H9 (cell line): ENCODE measurements around the gene AGXT. TPM values are rescaled to one million over a fixed set of nuclear protein-coding genes. Genes with fewer than 3 reads are reported as not detected.

Experiments
- DNase-seq: peaks from one replicate; pipeline ENCODE4 v3.0.0-alpha.2; 2017
- H2AFZ ChIP-seq: one replicate; pipeline ENCODE4 v1.6.1; 2013; ENCODE audit warnings: mild to moderate bottlenecking, low read length, control low read depth, moderate library complexity
- H2AK5ac ChIP-seq: 2 replicates; pipeline ENCODE4 v1.6.1; 2013; ENCODE audit warnings: low read length, control low read depth, mixed read lengths; ENCODE audit not compliant: insufficient read length
- H2BK120ac ChIP-seq: one replicate; pipeline ENCODE4 v1.6.1; 2013; ENCODE audit warnings: low read depth, mild to moderate bottlenecking, low read length, control low read depth, inconsistent platforms; ENCODE audit not compliant: poor library complexity, severe bottlenecking
- H2BK12ac ChIP-seq: 2 replicates; pipeline ENCODE4 v1.6.1; 2013; ENCODE audit warnings: low read length, control low read depth, mixed read lengths, low read depth; ENCODE audit not compliant: insufficient read length
- H2BK15ac ChIP-seq: 2 replicates; pipeline ENCODE4 v1.6.1; 2013; ENCODE audit warnings: low read depth, low read length, control low read depth
- H2BK20ac ChIP-seq: one replicate; pipeline ENCODE4 v1.6.1; 2013; ENCODE audit warnings: low read depth, mild to moderate bottlenecking, low read length, control low read depth, inconsistent platforms; ENCODE audit not compliant: poor library complexity, severe bottlenecking
- H2BK5ac ChIP-seq: 2 replicates; pipeline ENCODE4 v1.6.1; 2013; ENCODE audit warnings: low read length, control low read depth, mixed read lengths; ENCODE audit not compliant: insufficient read length
- H3K14ac ChIP-seq: 2 replicates; pipeline ENCODE4 v1.6.1; 2013; ENCODE audit warnings: low read length, control low read depth; ENCODE audit not compliant: insufficient read depth
- H3K18ac ChIP-seq: 2 replicates; pipeline ENCODE4 v1.6.1; 2013; ENCODE audit warnings: low read depth, mild to moderate bottlenecking, mixed read lengths, low read length, control low read depth; ENCODE audit not compliant: insufficient read length
- H3K23ac ChIP-seq: 2 replicates; pipeline ENCODE4 v1.6.1; 2013; ENCODE audit warnings: low read length, control low read depth, mixed read lengths, low read depth; ENCODE audit not compliant: insufficient read length
- H3K23me2 ChIP-seq: 2 replicates; pipeline ENCODE4 v1.6.1; 2013; ENCODE audit warnings: low read depth, mild to moderate bottlenecking, mixed read lengths, low read length, control low read depth; ENCODE audit not compliant: insufficient read length, poor library complexity, severe bottlenecking
- H3K27ac ChIP-seq: 2 replicates; pipeline ENCODE4 v1.5.1; 2013; ENCODE audit warnings: low read length, control low read depth, mixed read lengths, low read depth; ENCODE audit not compliant: insufficient read length
- H3K27me3 ChIP-seq: 2 replicates; pipeline ENCODE4 v1.6.1; 2013; ENCODE audit warnings: low read length, control low read depth, inconsistent platforms; ENCODE audit not compliant: insufficient read depth
- H3K4ac ChIP-seq: 2 replicates; pipeline ENCODE4 v1.6.1; 2013; ENCODE audit warnings: low read depth, mild to moderate bottlenecking, control low read depth, inconsistent platforms, low read length, moderate library complexity
- H3K4me1 ChIP-seq: 2 replicates; pipeline ENCODE4 v1.6.1; 2013; ENCODE audit warnings: low read length, control low read depth, inconsistent platforms; ENCODE audit not compliant: insufficient read depth
- H3K4me2 ChIP-seq: 2 replicates; pipeline ENCODE4 v1.6.1; 2013; ENCODE audit warnings: low read length, control low read depth, mixed read lengths; ENCODE audit not compliant: insufficient read length, insufficient read depth
- H3K56ac ChIP-seq: 2 replicates; pipeline ENCODE4 v1.6.1; 2013; ENCODE audit warnings: low read depth, mild to moderate bottlenecking, mixed read lengths, low read length, control low read depth; ENCODE audit not compliant: insufficient read length
- H3K79me1 ChIP-seq: 2 replicates; pipeline ENCODE4 v1.6.1; 2013; ENCODE audit warnings: low read depth, mild to moderate bottlenecking, moderate library complexity, low read length, control low read depth, inconsistent platforms; ENCODE audit not compliant: insufficient read depth, poor library complexity, severe bottlenecking
- H3K79me2 ChIP-seq: 2 replicates; pipeline ENCODE4 v1.6.1; 2013; ENCODE audit warnings: low read length, control low read depth, inconsistent platforms; ENCODE audit not compliant: insufficient read depth
- H3K9ac ChIP-seq: 2 replicates; pipeline ENCODE4 v1.6.1; 2013; ENCODE audit warnings: low read length, control low read depth, mixed read lengths; ENCODE audit not compliant: insufficient read length; ENCODE audit errors: extremely low read depth
- H3K9me3 ChIP-seq: one replicate; pipeline ENCODE4 v1.6.1; 2013; ENCODE audit warnings: low read depth, low read length, inconsistent platforms; ENCODE audit not compliant: control insufficient read depth
- H3T11ph ChIP-seq: one replicate; pipeline ENCODE4 v1.6.1; 2013; ENCODE audit warnings: mild to moderate bottlenecking, low read length, control low read depth, inconsistent platforms
- H4K20me1 ChIP-seq: one replicate; pipeline ENCODE4 v1.6.1; 2013; ENCODE audit not compliant: control insufficient read depth, insufficient read length, insufficient read depth
- H4K5ac ChIP-seq: 2 replicates; pipeline ENCODE4 v1.6.1; 2013; ENCODE audit warnings: low read depth, mild to moderate bottlenecking, mixed read lengths, low read length, control low read depth; ENCODE audit not compliant: insufficient read length
- H4K8ac ChIP-seq: replicated peaks from 2 replicates; pipeline ENCODE4 v1.6.1; 2013; ENCODE audit warnings: low read length, control low read depth, mixed read lengths, low read depth; ENCODE audit not compliant: insufficient read length
- H4K91ac ChIP-seq: 2 replicates; pipeline ENCODE4 v1.6.1; 2013; ENCODE audit warnings: low read depth, mild to moderate bottlenecking, moderate library complexity, mixed read lengths, low read length, control low read depth; ENCODE audit not compliant: insufficient read length
- H3K27ac Mint-ChIP-seq, 3 experiments: 2 replicates in 2 of 3; 3 replicates in 1 of 3; pipeline ENCODE4 v1.8.0; 2020 to 2021; ENCODE audit warnings: mixed read lengths in 3 of 3, mild to moderate bottlenecking in 1 of 3, moderate library complexity in 1 of 3
- H3K27me3 Mint-ChIP-seq: 2 replicates; pipeline ENCODE4 v1.8.0; 2021; ENCODE audit warnings: low read depth, mild to moderate bottlenecking, moderate library complexity, mixed read lengths
- H3K36me3 Mint-ChIP-seq, 3 experiments: 2 replicates in 2 of 3; 3 replicates in 1 of 3; pipeline ENCODE4 v1.8.0; 2020 to 2021; ENCODE audit warnings: low read depth in 3 of 3, mixed read lengths in 3 of 3; ENCODE audit not compliant: insufficient read depth in 1 of 3
- H3K4me1 Mint-ChIP-seq, 2 experiments: 2 replicates each; pipeline ENCODE4 v1.8.0; 2020; ENCODE audit warnings: mixed read lengths in 2 of 2
- H3K4me3 Mint-ChIP-seq, 2 experiments: 2 replicates in 1 of 2; 3 replicates in 1 of 2; pipeline ENCODE4 v1.8.0; 2020 to 2021; ENCODE audit warnings: mild to moderate bottlenecking in 2 of 2, mixed read lengths in 2 of 2, moderate library complexity in 1 of 2
- H3K9me3 Mint-ChIP-seq, 2 experiments: 2 replicates in 1 of 2; 3 replicates in 1 of 2; pipeline ENCODE4 v1.8.0; 2020; ENCODE audit warnings: mild to moderate bottlenecking in 2 of 2, mixed read lengths in 2 of 2, moderate library complexity in 1 of 2
- WGBS: extraction: QIAGEN DNeasy Blood & Tissue Kit; methylation state at CpG from one replicate; pipeline ENCODE4 v1.1.7; 2013; ENCODE audit warnings: missing lambda C conversion rate, low lambda C conversion rate, mixed read lengths; ENCODE audit not compliant: insufficient read length; ENCODE audit errors: extremely low coverage; 5-methylcytosine and 5-hydroxymethylcytosine counted together
- total RNA-seq: library from RNA; stranded (reverse); gene quantifications from 2 replicates; pipeline ENCODE4 v1.2.1, GENCODE V29; 2021
- TF ChIP-seq, protein P1 (sequence below): fragments of 200-600 bp; sonication (generic); conservative IDR thresholded peaks from 3 replicates; pipeline ENCODE4 v1.8.0; 2021; ENCODE audit warnings: antibody characterized with exemption, mild to moderate bottlenecking

The AGXT gene
- total RNA-seq, 1 experiment from 2014 or later: not detected

DNA sequence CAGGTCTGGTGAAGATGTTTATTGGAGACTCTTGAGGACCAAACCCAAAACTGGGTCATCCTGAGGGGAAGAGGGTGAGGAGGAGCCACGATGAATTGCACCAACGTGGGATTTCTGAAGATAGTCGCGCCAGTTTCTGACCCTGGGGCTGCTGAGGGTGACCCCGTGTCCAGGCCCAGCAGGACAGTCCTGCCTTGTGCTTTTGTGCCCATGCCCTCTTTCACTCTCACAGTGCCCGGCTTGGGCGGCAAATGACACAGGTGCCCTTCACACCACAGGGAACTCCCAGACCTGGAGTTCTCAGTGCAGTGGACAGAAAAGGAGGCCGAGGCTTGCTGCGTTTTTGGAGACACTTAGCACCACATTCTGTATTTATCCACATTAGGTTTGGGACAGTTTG is 33.1 kb upstream of the AGXT start:
- Histone ChIP-seq H3K56ac (no peak overlapping the region), H2BK20ac (no peak overlapping the region), H3K27me3 (no peaks in the 10 kb centered on the region), H3K9me3 (no peaks in the 10 kb centered on the region), H4K91ac (no peak overlapping the region), H3K14ac (no peak overlapping the region), H2AFZ (no peak overlapping the region), H3K23ac (no peak overlapping the region), H3T11ph (no peak overlapping the region), H4K5ac (no peak overlapping the region), H3K79me2 (no peaks in the 10 kb centered on the region), H2AK5ac (no peak overlapping the region), H3K23me2 (peaks cover 6% of the 10 kb centered on the region), H4K8ac (no peak overlapping the region), H3K27ac (no peak overlapping the region), H3K4me2 (no peak overlapping the region), H2BK15ac (no peak overlapping the region), H3K9ac (no peak overlapping the region), H4K20me1 (no peaks in the 10 kb centered on the region), H2BK120ac (no peak overlapping the region), H3K18ac (no peak overlapping the region), H3K79me1 (no peaks in the 10 kb centered on the region), H2BK12ac (no peak overlapping the region), H3K4ac (no peak overlapping the region), H2BK5ac (no peak overlapping the region), H3K4me1 (no peaks in the 10 kb centered on the region)
- Mint-ChIP-seq H3K4me1 (peaks cover 7 to 14% of the 10 kb centered on the region in 2 experiments), H3K27ac (no peak overlapping the region), H3K9me3 (no peaks in the 10 kb centered on the region), H3K4me3 (no peak overlapping the region), H3K36me3 (no peaks in the 10 kb centered on the region; a peak in 1 of 7 replicates), H3K27me3 (peaks cover 36% of the 10 kb centered on the region)
- no CpG with 5 or more reads among the region's 9 CpGs for WGBS
- DNase-seq: no peak
- TF ChIP-seq, protein P1, sequence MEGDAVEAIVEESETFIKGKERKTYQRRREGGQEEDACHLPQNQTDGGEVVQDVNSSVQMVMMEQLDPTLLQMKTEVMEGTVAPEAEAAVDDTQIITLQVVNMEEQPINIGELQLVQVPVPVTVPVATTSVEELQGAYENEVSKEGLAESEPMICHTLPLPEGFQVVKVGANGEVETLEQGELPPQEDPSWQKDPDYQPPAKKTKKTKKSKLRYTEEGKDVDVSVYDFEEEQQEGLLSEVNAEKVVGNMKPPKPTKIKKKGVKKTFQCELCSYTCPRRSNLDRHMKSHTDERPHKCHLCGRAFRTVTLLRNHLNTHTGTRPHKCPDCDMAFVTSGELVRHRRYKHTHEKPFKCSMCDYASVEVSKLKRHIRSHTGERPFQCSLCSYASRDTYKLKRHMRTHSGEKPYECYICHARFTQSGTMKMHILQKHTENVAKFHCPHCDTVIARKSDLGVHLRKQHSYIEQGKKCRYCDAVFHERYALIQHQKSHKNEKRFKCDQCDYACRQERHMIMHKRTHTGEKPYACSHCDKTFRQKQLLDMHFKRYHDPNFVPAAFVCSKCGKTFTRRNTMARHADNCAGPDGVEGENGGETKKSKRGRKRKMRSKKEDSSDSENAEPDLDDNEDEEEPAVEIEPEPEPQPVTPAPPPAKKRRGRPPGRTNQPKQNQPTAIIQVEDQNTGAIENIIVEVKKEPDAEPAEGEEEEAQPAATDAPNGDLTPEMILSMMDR: no peak
